Left hindlimb (tissue), 1 donor: Measurements from ENCODE around the gene CNNM4.

Experiments
- DNase-seq: peaks from one replicate; pipeline ENCODE4 v3.0.0-alpha.2; 2018

The CNNM4 gene

GRCh38 chr2:96760036-96760985 lies at the start of gene CNNM4:
Gene CNNM4 (plus strand): TSS chr2:96760902. CDS start chr2:96761000, 98 bp downstream.
- DNase-seq: peak; percentile 95

- DNase-seq: no peak
Observed at GRCh38 chr2:96710985-96711384, 49.7 kb upstream of the CNNM4 start.

- DNase-seq: no peak
Observed at GRCh38 chr2:96715658-96716057, 45.0 kb upstream of the CNNM4 start.

DNA sequence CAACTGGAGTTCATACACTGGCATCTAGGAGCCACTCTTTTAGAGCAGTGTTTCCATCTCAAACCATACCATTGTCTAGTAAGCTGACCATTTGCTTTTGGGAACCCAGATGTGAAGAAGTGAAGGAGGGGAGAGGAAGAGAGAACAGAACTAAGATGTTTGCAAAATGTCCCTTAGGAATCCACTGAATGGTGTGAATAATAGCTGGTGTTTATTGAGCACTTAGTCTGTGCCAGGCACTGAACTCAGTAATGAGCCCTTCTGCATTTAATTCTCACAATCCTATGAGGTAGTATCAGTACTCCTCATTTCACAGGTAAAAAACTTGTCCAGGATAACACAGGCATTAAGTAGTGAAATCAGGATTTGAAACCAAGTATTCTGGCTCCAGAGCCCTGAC lies 44.3 kb upstream of the CNNM4 start:
- DNase-seq: no peak

DNA sequence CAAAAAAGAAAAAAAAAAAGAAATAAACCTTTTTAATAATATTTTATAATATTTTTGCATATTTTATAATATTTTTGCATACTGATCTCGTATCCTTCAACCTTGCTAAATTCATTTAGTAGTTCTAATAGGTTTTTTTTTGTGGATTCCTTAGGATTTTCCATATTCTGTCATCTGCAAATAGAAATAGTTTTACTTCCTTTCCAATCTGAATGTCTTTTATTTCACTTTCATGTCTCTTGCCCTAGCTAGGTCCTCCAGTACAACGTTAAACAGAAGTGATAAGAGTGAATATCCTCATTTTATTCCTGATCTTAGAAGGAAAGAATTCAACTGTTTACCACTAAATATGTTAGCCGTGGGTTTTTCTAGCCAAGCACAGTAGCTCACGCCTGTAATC lies 34.6 kb upstream of the CNNM4 start:
- DNase-seq: no peak

DNA sequence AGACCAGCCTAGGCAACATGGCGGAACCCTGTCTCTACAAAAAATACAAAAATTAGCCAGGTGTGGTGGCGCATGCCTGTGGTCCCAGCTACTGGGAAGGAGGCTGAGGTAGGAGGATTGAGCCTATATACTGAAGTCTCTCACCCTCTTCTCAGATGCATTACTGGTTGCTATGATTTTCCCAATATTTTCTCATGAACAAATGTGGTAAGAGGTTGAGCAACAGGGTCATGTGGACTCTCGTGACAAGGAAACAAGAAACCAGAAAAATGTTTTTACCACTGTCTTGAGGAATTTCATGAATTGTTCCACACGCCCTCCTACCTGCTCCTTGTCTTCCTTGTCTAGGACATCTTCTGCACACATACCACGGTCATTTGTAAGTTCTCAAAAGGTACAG lies 33.3 kb upstream of the CNNM4 start:
- no peak for DNase-seq

DNA sequence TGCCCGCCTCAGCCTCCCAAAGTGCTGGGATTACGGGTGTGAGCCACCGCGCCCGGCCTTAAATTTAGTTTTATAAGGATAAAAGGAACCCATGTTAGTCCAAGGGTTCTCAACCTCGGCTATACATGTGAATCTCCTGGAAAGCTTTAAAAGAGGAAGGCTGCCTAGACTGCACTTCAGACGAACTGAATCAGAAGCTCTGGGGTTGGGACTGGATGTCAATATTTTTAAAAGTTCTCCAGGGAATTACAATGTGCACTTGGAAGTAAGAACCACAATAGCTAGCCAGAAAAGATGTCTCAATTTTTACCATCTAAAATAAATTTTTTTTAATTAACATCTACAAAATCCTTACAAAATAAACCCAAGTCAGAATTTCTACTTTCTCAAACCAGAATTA lies 31.0 kb upstream of the CNNM4 start:
- DNase-seq: no peak

DNA sequence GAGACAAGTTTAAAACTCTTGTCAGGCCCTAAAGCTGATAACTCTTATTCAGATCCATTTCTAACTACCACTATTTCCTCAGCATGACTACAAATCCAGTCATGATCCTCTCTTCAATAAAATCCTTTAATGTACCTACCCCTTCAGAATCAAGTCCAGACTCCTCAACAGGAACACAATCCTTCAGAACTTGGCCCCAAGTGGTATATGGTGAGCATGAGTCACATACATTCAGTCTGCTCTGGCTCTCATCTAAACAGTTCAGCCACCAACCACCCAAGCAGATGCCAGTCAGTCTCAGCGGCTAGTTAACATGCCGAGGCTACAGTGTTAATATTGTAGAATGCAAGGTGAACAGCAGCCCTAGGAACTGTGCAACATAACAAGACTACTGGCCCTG lies 30.5 kb upstream of the CNNM4 start:
- no peak for DNase-seq

GRCh38 chr2:96733931-96734330 lies 26.8 kb upstream of the CNNM4 start:
- no peak for DNase-seq

GRCh38 chr2:96734880-96735583 lies 25.7 kb upstream of the CNNM4 start:
- no peak for DNase-seq

DNA sequence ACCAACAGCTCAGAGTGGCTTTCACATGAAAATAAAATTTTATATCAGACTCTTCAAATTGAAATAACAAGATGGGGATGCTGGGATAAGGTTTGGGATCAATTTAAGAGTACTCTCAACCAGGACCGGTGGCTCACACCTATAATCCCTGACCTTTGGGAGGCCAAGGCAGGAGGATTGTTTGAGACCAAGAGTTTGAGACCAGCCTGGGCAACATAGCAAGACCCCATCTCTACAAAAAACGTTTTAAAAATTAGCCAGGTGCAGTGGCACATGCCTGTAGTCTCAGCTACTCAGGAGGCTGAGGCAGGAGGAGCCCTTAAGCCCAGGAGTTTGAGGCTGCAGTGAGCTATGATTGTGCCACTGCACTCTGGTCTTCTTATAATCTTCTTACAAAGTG lies 23.5 kb upstream of the CNNM4 start:
- DNase-seq: no peak

DNA sequence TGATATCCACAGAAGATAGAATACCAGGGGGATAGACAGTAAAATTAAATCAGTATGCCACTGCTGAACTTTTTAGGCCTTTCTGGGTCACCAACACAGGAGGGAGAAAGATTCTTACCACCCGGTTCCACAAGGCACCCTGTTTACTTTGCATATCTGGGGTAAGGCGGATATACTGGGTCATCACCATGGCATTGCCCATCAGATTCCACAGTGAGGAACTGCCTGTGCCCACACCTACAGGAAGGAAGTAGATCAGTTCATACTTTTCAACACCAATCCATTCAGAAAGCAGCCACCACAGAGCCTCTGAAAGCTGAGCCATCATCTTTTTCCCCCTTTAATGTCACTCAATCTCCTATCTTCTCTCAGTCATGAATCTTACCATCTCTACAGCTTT lies 22.9 kb upstream of the CNNM4 start:
- no peak for DNase-seq

DNA sequence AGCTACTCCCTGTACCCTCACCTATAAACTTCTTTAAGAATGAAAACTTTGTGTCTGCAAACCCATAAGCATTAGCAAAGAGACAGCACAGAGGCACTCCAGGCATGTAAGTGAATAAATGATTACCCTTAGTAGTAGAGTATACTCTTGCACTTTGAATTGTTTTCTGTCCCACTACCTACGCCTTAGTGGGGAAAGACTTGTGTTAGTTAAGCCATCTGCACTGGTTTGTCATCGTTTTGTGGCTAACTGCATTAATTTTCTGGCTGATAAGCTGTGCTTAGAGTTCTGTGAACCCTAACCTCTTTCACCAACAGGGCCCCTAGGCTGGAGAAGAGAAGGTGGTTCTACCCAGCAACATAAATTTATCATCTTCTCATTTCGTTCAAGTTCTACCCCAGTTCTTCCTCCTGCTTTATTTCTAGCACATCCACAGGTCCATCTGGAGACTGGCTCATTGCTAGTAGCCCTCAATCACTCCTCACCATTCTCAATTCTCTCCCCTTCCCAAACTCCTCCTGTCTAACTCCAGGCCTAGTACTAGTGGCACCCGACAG lies 21.5 kb upstream of the CNNM4 start:
- DNase-seq: no peak

DNA sequence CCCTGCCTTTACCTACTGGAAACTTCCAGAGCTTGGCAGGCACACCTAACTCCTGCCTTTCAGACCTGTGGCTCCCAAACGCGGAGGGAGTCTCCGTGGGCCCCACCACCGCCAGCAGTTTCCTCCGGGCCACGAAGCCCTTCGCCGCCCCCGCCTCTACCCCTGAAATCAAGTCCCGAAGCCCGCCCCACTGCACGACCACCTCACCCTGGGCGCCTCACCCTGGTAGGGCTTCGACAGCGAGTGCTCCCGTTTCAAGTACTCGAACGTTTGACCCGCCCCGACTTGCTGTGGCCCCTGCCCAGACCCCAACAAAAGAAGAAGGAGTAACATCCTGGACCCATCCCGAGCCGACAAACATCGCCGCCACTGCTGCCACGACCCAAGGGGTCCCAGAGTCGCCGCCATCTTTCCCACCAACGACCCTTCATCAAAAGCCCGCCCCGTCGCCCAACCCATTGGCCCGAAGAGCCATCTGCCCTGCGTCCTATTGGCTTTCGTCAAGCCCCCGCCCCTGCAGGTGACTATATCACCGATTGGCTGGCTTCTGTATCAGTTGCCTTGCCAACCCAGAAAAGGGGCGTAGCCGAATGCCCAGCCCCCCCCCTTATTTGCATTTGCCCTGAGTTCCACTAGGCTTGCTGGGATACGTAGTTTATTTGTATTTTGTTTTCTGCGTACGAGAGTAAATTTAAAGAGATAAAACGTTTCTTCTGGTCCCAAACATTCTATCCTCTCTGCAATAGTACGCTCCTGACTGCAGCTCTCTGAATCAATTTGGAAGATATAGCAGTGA lies 20.9 kb upstream of the CNNM4 start, which contains the start of gene LMAN2L:
Gene LMAN2L, minus strand, starts transcription at position 432 of the 796 bp plus-strand sequence. Its CDS starts 24 bp downstream, at position 408.
- DNase-seq: peak; percentile 99

GRCh38 chr2:96747061-96747617 lies 13.6 kb upstream of the CNNM4 start:
- no peak for DNase-seq

- DNase-seq: no peak
Observed at GRCh38 chr2:96751800-96752199, 8.9 kb upstream of the CNNM4 start.

GRCh38 chr2:96753661-96754282 lies 6.9 kb upstream of the CNNM4 start:
- no peak for DNase-seq

GRCh38 chr2:96754317-96754716 lies 6.4 kb upstream of the CNNM4 start:
- DNase-seq: no peak

DNA sequence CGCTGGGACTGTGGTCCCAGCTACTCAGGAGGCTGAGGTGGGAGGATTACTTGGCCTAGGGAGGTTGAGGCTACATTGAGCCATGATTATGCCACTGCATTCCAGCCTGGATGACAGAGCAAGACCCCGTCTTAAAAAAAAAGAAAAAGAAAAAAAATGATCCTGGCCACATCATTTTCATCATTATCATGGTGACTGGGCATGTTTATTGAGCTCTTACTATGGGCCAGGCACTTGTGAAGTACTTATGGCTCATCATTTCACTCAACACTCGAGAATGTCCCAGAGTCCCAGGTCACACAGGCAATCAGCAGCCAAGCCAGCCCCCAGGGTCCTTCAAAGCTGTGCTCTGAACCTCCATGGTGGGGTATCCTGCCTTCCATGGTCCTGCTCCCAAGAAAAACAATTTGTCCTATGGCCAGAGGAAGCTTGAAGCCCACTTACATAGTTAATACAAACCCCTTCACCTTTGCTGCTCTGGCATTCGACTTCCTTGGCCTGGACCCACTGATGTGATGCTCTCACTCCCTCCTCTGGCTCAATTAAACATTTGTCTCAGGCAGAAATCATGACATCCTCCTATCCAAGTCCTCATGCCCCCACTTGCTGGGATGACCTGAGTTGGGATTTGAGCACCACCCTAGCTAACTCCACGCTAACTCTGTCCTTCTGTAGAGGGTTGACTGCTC lies 3.8 kb upstream of the CNNM4 start:
- DNase-seq: no peak

DNA sequence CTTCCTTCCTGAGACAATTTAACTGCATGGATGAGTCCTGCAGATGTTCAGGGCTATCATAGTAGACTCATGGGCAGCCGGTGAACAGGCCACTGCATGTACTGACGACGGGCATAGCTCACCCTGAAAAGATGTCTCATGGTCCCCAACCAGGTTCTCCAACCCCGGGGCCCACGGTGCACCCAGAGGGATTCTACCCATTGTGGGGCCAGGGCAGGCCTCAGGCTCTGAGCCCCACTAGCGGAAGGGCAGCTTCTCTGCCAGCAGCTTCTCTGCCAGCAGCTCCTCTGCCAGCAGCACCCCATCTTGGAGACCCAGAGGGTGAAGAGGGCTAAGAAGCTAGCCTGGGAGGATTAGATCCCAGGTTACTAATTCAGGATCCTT lies 3.2 kb upstream of the CNNM4 start:
- DNase-seq: no peak

GRCh38 chr2:96758987-96759386 lies 1.7 kb upstream of the CNNM4 start:
- no peak for DNase-seq
